K562 (cell line): ENCODE measurements around the gene SPATS2L. TPM values are rescaled to one million over a fixed set of nuclear protein-coding genes. Genes with fewer than 3 reads are reported as not detected.
A peak's percentile ranks its signal among the peaks of the same experiment; 100 is the strongest.

Source experiments
- ATAC-seq: fragments of 200-7000 bp; cut with Tn5 transposase; 3 replicates; pipeline ENCODE4 v1.9.1; 2020; ENCODE audit warnings: moderate library complexity
- BruUV-seq: library from RNA; stranded (reverse); fragments of 400-500 nt; replicated peaks from 2 replicates; lab custom pipeline; 2021; lab: Mats Ljungman, UMichigan
- CTCF ChIA-PET: fragments of 300-600 bp; formaldehyde crosslinking; extraction: SDS; loops from one replicate; lab custom pipeline; 2021; ENCODE audit warnings: low intra/inter-chr PET ratio; lab: Yijun Ruan, JAX
- POLR2A ChIA-PET: fragments of 300-600, 350-650 bp; sonication (Branson Sonifier 250); formaldehyde crosslinking; extraction: SDS; loops from one replicate; lab custom pipeline; 2021; ENCODE audit warnings: antibody characterized with exemption, inconsistent platforms; lab: Yijun Ruan, JAX
- DNase-seq, 4 experiments: peaks; one replicate each; pipeline versions ENCODE4 v3.0.0 to v3.0.0-alpha.2; 2011 to 2018; ENCODE audit warnings: low spot score in 3 of 4, mixed read lengths in 3 of 4; ENCODE audit errors: extremely low read depth in 1 of 4
- FAIRE-seq: peaks from 2 replicates; lab custom pipeline; 2011; peaks lifted over from hg19 to GRCh38; lab: Jason Lieb, UNC
- H2AFZ ChIP-seq: 2 replicates; pipeline ENCODE4 v1.6.0; 2011; ENCODE audit warnings: low read depth, low read length, control low read depth, inconsistent platforms
- H3K27ac ChIP-seq: fragments of 200-600 bp; 3 replicates; pipeline ENCODE4 v1.8.0; 2011; ENCODE audit warnings: low read depth, mild to moderate bottlenecking, control low read depth, inconsistent platforms, low read length, moderate library complexity, mixed read lengths; ENCODE audit errors: extremely low read depth
- H3K27me3 ChIP-seq, 2 experiments: fragments of 300-600 bp in 1 of 2; 2 replicates in 1 of 2; 3 replicates in 1 of 2; pipeline versions ENCODE4 v1.6.0 to v1.8.0; 2011; ENCODE audit warnings: inconsistent platforms in 2 of 2, low read length in 2 of 2, mild to moderate bottlenecking in 1 of 2, mixed read lengths in 1 of 2, moderate library complexity in 1 of 2; ENCODE audit not compliant: control insufficient read depth in 2 of 2, insufficient read depth in 2 of 2
- H3K36me3 ChIP-seq: fragments of 300-600 bp; 3 replicates; pipeline ENCODE4 v1.8.0; 2011; ENCODE audit warnings: mild to moderate bottlenecking, low read length, inconsistent platforms; ENCODE audit not compliant: control insufficient read depth, insufficient read depth
- H3K4me1 ChIP-seq, 2 experiments: fragments of 200-600 bp in 1 of 2; replicated peaks in 1 of 2; 2 replicates in 1 of 2; 3 replicates in 1 of 2; pipeline versions ENCODE4 v1.5.1 to v1.8.0; 2011; ENCODE audit warnings: inconsistent platforms in 2 of 2, low read length in 2 of 2, mild to moderate bottlenecking in 1 of 2, mixed read lengths in 1 of 2, moderate library complexity in 1 of 2; ENCODE audit not compliant: control insufficient read depth in 2 of 2, insufficient read depth in 2 of 2
- H3K4me2 ChIP-seq: 2 replicates; pipeline ENCODE4 v1.6.1; 2011; ENCODE audit warnings: low read length, control low read depth, inconsistent platforms, mixed read lengths; ENCODE audit not compliant: insufficient read depth
- H3K4me3 ChIP-seq: fragments of 200-600 bp; sonication (generic), shearing (Covaris generic); 2 replicates; pipeline ENCODE4 v1.5.1; 2016; ENCODE audit warnings: control low read depth, inconsistent platforms
- H3K79me2 ChIP-seq: fragments of 200-600 bp; 3 replicates; pipeline ENCODE4 v1.8.0; 2011; ENCODE audit warnings: low read length, inconsistent platforms; ENCODE audit not compliant: control insufficient read depth, insufficient read depth
- H3K9ac ChIP-seq, 2 experiments: 2 replicates each; pipeline versions ENCODE4 v1.6.0 to v1.6.1; 2011; ENCODE audit warnings: low read depth in 2 of 2, low read length in 2 of 2, control low read depth in 1 of 2, inconsistent platforms in 1 of 2, mild to moderate bottlenecking in 1 of 2, mixed read lengths in 1 of 2; ENCODE audit not compliant: insufficient read depth in 1 of 2
- H3K9me1 ChIP-seq: one replicate; pipeline ENCODE4 v1.6.0; 2011; ENCODE audit warnings: inconsistent platforms, mild to moderate bottlenecking, low read length, moderate library complexity; ENCODE audit not compliant: control insufficient read depth, insufficient read depth
- H3K9me3 ChIP-seq: replicated peaks from 2 replicates; pipeline ENCODE4 v1.5.1; 2011; ENCODE audit warnings: low read depth, low read length, inconsistent platforms; ENCODE audit not compliant: control insufficient read depth, insufficient read depth
- H4K20me1 ChIP-seq: replicated peaks from 2 replicates; pipeline ENCODE4 v1.6.1; 2011; ENCODE audit warnings: low read length, inconsistent platforms, mixed read lengths; ENCODE audit not compliant: control insufficient read depth, insufficient read depth
- NCOA6 ChIP-seq: fragments of 450-650 bp; IDR thresholded peaks from 2 replicates; pipeline ENCODE4 v1.6.1; 2017; ENCODE audit warnings: mild to moderate bottlenecking
- NONO ChIP-seq, 2 experiments: fragments of 200-400 bp in 1 of 2; fragments of 450-650 bp in 1 of 2; formaldehyde crosslinking in 1 of 2; IDR thresholded peaks; 2 replicates each; pipeline ENCODE4 v1.6.1; 2017; ENCODE audit warnings: low read depth in 2 of 2, mild to moderate bottlenecking in 2 of 2, moderate library complexity in 2 of 2, low read length in 1 of 2
- TAF15 ChIP-seq: fragments of 200-400 bp; formaldehyde crosslinking; IDR thresholded peaks from 2 replicates; pipeline ENCODE4 v1.6.1; 2017; ENCODE audit warnings: mild to moderate bottlenecking, low read depth, low read length, moderate library complexity
- ZNF311 ChIP-seq: fragments of 250-450 bp; sonication (Bioruptor Pico); IDR thresholded peaks from 2 replicates; pipeline ENCODE4 v1.4.0; 2020; ENCODE audit warnings: mild to moderate bottlenecking, moderate library complexity
- WGBS: fragments of 100-300 bp; shearing (Covaris generic); methylation state at CpG from one replicate; pipeline ENCODE4 v1.1.6; 2016; ENCODE audit warnings: low coverage, mixed read lengths; ENCODE audit not compliant: insufficient coverage; ENCODE audit errors: missing lambda C conversion rate; 5-methylcytosine and 5-hydroxymethylcytosine counted together
- in situ Hi-C: fragments of 300-500 bp; cut with MboI; formaldehyde crosslinking; loops from 4 replicates; pipeline ENCODE4 v1.15.0; 2018; ENCODE audit warnings: inconsistent platforms, mixed read lengths
- intact Hi-C: fragments of 100-400 bp; cut with micrococcal nuclease; formaldehyde crosslinking; loops from 2 replicates; pipeline ENCODE4 v1.14.2; 2022
- polyA plus RNA-seq, 8 experiments: library from polyadenylated mRNA; depleted of rRNA in 4 of 8; stranded (reverse) in 5 of 8; unstranded in 3 of 8; fragments of >200 nt; fragmentation: Nextera tagmentation in 2 of 8; fragmentation: Illumina TruSeq in 1 of 8; extraction: Ambion mirVana in 2 of 8; extraction: Trizol in 1 of 8; gene quantifications; 2 replicates each; pipeline versions ENCODE4 v1.2.1 to v1.2.3, GENCODE V29; 2011 to 2014; ENCODE audit warnings: inconsistent platforms in 1 of 8, missing spikeins in 1 of 8
- total RNA-seq, 7 experiments: library from RNA; depleted of rRNA in 6 of 7; stranded (reverse); fragments of >200 nt in 6 of 7; fragmentation: Illumina TruSeq in 2 of 7; extraction: Trizol in 2 of 7; gene quantifications; 2 replicates each; pipeline versions ENCODE4 v1.2.1 to v1.2.3, GENCODE V29; 2011 to 2021; ENCODE audit warnings: low replicate concordance in 1 of 7
- TF ChIP-seq, protein P1 (sequence below), 2 experiments: fragments of 450-650 bp; IDR thresholded peaks; 2 replicates each; pipeline ENCODE4 v1.6.1; 2016
- TF ChIP-seq, protein P2 (sequence below): sonication (generic); formaldehyde crosslinking; IDR thresholded peaks from 2 replicates; pipeline ENCODE4 v1.8.0; 2023; ENCODE audit warnings: mild to moderate bottlenecking, missing genetic modification reagents
- TF ChIP-seq, protein P3 (sequence below), 2 experiments: IDR thresholded peaks; 2 replicates each; pipeline ENCODE4 v1.6.1; 2012; ENCODE audit warnings: improper control_type of control experiment in 2 of 2, low read depth in 2 of 2, low read length in 2 of 2, borderline replicate concordance in 1 of 2
- TF ChIP-seq, protein P4 (sequence below): conservative IDR thresholded peaks from 2 replicates; pipeline ENCODE4 v1.6.1; 2011; ENCODE audit warnings: low read depth, mild to moderate bottlenecking, low read length; ENCODE audit not compliant: control insufficient read depth

SPATS2L gene
- total and polyA plus RNA-seq, 9 of the 15 experiments (the other 6 are each of a cell fraction or from before 2014, with no cell fraction given) = 11.3 to 41.5 (median 24.9) TPM

DNA sequence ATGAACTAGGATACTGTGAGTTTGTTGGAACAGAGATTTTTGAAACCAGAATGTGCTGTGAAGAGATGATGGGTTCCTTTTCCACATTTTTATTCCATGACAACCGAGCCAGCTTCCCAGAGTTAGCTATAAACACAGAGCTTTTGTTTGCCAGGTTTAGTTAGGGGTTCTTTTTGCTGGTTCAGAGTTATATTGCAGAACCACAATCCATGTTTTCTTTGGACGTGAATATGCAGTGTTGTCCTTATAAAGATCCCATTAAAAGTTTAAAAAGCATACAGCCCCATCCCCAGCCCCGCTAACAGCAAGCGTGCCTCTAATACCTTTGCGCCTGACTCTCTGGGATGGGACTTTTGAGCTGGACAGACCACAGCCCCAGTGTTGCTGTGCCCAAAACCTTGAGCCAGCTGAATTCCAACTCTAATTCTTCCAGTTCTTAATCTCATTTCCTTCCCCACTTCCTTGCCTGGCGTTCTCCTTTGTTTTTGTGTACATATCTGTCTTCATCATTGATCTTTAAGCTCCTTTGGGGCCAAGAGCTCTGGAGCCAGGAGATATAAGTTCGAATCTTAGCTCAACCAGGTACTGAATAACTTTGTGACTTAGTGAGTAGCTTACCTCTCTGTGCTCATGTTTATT is 72.3 kb downstream of the SPATS2L start (continued):
- TF ChIP-seq, protein P1, sequence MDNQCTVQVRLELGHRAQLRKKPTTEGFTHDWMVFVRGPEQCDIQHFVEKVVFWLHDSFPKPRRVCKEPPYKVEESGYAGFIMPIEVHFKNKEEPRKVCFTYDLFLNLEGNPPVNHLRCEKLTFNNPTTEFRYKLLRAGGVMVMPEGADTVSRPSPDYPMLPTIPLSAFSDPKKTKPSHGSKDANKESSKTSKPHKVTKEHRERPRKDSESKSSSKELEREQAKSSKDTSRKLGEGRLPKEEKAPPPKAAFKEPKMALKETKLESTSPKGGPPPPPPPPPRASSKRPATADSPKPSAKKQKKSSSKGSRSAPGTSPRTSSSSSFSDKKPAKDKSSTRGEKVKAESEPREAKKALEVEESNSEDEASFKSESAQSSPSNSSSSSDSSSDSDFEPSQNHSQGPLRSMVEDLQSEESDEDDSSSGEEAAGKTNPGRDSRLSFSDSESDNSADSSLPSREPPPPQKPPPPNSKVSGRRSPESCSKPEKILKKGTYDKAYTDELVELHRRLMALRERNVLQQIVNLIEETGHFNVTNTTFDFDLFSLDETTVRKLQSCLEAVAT (IDR thresholded peaks at IDR 0.05) = no peak
- TF ChIP-seq NCOA6 = no peak

DNA sequence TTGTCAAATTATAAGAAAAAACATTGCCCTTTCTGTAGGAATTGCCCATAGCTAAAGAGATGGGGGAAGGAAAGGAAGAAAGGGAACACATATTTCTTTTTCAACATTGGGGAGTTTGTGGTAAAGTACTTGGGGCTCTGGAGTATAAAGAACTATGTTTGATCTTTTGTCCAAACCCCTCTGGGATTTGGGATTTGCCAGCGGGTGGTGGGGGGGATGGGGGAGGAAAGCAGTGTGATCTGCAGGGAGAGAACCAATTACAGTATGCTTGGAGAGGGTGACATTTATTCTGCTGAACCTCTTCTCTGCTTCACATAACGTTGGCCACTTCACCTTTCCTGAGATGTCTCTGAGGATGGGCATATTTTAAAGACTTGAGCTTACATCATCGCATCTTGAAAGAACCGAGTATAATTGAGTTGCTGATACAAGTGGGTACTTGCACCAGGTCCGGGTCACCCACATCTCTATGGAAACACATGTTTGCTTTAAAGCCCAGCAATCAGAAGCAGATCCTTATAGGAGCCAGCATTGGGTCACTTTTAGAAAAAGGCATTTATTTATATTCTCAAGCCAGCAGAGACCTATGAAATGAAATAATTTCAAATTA is 73.1 kb downstream of the SPATS2L start:
- intact Hi-C loops (loop anchor here (10.0 kb wide), 1 partner anchor 395 kb away; no protein-coding TSS in a partner anchor), in situ Hi-C loops (no loop called here)
- Histone ChIP-seq H3K36me3 (no peaks in the 10 kb centered on the region), H2AFZ (peak overlapping the region; percentile 80), H3K27ac (peak overlapping the region; percentile 65), H3K9me3 (no peaks in the 10 kb centered on the region), H3K4me1 (peaks cover 2 to 62% of the 10 kb centered on the region in 2 experiments; a peak in 4 of 5 replicates), H3K4me3 (peak overlapping the region; percentile 25; the same call in 1 of the 2 replicates), H3K9me1 (no peaks in the 10 kb centered on the region), H4K20me1 (no peaks in the 10 kb centered on the region), H3K27me3 (no peaks in the 10 kb centered on the region), H3K4me2 (peak overlapping the region; percentile 60), H3K79me2 (peaks cover 3% of the 10 kb centered on the region; the same call in 1 of the 3 replicates), H3K9ac (peak overlapping the region in 1 of 2 experiments; percentile 45; a peak in 1 of 4 replicates)
- ATAC-seq (no peak), DNase-seq (no peak), FAIRE-seq (no peak)
- POLR2A ChIA-PET = interaction anchor here (0.6 to 0.8 kb wide), 3 partner anchors 20 to 840 kb away, joined by 3 to 4 read pairs (median 3); no protein-coding TSS in a partner anchor
- BruUV-seq = no TSS peak
- 49% methylated on average over 5 of the region's 5 CpGs for WGBS
- CTCF ChIA-PET = no interaction called here
- TF ChIP-seq, protein P2, sequence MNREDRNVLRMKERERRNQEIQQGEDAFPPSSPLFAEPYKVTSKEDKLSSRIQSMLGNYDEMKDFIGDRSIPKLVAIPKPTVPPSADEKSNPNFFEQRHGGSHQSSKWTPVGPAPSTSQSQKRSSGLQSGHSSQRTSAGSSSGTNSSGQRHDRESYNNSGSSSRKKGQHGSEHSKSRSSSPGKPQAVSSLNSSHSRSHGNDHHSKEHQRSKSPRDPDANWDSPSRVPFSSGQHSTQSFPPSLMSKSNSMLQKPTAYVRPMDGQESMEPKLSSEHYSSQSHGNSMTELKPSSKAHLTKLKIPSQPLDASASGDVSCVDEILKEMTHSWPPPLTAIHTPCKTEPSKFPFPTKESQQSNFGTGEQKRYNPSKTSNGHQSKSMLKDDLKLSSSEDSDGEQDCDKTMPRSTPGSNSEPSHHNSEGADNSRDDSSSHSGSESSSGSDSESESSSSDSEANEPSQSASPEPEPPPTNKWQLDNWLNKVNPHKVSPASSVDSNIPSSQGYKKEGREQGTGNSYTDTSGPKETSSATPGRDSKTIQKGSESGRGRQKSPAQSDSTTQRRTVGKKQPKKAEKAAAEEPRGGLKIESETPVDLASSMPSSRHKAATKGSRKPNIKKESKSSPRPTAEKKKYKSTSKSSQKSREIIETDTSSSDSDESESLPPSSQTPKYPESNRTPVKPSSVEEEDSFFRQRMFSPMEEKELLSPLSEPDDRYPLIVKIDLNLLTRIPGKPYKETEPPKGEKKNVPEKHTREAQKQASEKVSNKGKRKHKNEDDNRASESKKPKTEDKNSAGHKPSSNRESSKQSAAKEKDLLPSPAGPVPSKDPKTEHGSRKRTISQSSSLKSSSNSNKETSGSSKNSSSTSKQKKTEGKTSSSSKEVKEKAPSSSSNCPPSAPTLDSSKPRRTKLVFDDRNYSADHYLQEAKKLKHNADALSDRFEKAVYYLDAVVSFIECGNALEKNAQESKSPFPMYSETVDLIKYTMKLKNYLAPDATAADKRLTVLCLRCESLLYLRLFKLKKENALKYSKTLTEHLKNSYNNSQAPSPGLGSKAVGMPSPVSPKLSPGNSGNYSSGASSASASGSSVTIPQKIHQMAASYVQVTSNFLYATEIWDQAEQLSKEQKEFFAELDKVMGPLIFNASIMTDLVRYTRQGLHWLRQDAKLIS (CRISPR knock-in tag) = no peak
- TF ChIP-seq, protein P3, sequence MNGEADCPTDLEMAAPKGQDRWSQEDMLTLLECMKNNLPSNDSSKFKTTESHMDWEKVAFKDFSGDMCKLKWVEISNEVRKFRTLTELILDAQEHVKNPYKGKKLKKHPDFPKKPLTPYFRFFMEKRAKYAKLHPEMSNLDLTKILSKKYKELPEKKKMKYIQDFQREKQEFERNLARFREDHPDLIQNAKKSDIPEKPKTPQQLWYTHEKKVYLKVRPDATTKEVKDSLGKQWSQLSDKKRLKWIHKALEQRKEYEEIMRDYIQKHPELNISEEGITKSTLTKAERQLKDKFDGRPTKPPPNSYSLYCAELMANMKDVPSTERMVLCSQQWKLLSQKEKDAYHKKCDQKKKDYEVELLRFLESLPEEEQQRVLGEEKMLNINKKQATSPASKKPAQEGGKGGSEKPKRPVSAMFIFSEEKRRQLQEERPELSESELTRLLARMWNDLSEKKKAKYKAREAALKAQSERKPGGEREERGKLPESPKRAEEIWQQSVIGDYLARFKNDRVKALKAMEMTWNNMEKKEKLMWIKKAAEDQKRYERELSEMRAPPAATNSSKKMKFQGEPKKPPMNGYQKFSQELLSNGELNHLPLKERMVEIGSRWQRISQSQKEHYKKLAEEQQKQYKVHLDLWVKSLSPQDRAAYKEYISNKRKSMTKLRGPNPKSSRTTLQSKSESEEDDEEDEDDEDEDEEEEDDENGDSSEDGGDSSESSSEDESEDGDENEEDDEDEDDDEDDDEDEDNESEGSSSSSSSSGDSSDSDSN (IDR thresholded peaks at IDR 0.05; ENCODE audit: borderline replicate concordance in 1 of 2, low read depth in 2 of 2, low read length in 2 of 2) = no peak
- TF ChIP-seq, protein P4, sequence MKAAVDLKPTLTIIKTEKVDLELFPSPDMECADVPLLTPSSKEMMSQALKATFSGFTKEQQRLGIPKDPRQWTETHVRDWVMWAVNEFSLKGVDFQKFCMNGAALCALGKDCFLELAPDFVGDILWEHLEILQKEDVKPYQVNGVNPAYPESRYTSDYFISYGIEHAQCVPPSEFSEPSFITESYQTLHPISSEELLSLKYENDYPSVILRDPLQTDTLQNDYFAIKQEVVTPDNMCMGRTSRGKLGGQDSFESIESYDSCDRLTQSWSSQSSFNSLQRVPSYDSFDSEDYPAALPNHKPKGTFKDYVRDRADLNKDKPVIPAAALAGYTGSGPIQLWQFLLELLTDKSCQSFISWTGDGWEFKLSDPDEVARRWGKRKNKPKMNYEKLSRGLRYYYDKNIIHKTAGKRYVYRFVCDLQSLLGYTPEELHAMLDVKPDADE = no peak
- no peak for TF ChIP-seq TAF15
- no peak for TF ChIP-seq NONO (IDR thresholded peaks at IDR 0.05; ENCODE audit: low read depth in 2 of 2, low read length in 1 of 2)
- TF ChIP-seq ZNF311 (CRISPR knock-in tag) = no peak
